Adrenal gland (tissue), 5 donors: ENCODE data around the gene PPP2R2D.

Experiments used
- POLR2A ChIP-seq, 2 donors: fragments of 450-650 bp; IDR thresholded peaks; one replicate each; pipeline ENCODE4 v1.6.1; 2017; ENCODE audit warnings: antibody characterized with exemption in 2 of 2, mild to moderate bottlenecking in 2 of 2, moderate library complexity in 1 of 2
- TF ChIP-seq, protein P1 (sequence below), 6 experiments: fragments of 450-650 bp in 4 of 6; fragments of 200-600 bp in 2 of 6; sonication (generic) in 1 of 6; IDR thresholded peaks; 1 replicate in 5 of 6; 2 replicates in 1 of 6; pipeline versions ENCODE4 v1.5.1 to v1.8.0; 2016 to 2021; ENCODE audit warnings: antibody characterized with exemption in 6 of 6, mild to moderate bottlenecking in 2 of 6, moderate library complexity in 1 of 6
- donor health status: DM: no; HTN: no; CAD: no.

DNA sequence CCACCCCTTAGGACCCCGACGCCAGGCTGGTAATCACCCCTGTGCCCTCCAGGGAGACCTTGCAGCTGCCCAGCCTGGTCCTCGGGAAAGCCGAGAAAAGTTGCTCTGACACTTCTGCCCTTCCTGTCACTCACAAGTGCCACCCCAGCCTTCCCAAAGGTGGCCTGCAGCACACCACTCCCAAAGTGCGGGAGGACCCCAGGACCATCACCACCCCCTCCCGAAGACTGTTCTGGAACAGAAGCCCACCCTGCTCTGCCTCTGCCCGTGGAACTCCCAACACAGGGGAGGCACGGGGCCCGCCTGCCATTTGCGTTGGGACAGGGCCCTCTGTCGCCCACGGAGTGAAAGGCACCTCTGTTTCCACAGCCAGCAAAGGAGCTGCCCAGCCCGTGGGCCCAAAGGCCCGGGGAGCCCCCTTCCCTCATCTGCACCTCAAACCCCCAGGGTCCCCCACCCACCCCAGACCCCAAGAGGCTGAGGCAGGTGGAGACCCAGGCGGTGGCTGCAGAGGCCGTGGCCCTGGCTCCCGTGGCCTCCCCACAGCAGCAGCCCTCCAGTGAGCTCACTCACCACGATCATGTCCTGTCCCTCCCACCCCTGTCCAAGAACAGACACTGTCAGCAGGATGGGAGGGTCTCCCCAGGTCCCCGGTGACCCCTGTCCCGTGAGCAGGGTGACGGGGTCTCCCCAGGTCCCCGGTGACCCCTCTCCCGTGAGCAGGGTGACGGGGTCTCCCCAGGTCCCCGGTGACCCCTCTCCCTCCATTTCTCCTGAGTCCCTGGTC, 47.8 kb upstream of the PPP2R2D start:
- TF ChIP-seq, protein P1, sequence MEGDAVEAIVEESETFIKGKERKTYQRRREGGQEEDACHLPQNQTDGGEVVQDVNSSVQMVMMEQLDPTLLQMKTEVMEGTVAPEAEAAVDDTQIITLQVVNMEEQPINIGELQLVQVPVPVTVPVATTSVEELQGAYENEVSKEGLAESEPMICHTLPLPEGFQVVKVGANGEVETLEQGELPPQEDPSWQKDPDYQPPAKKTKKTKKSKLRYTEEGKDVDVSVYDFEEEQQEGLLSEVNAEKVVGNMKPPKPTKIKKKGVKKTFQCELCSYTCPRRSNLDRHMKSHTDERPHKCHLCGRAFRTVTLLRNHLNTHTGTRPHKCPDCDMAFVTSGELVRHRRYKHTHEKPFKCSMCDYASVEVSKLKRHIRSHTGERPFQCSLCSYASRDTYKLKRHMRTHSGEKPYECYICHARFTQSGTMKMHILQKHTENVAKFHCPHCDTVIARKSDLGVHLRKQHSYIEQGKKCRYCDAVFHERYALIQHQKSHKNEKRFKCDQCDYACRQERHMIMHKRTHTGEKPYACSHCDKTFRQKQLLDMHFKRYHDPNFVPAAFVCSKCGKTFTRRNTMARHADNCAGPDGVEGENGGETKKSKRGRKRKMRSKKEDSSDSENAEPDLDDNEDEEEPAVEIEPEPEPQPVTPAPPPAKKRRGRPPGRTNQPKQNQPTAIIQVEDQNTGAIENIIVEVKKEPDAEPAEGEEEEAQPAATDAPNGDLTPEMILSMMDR (IDR thresholded peaks at IDR 0.05), result no peak
- TF ChIP-seq POLR2A (IDR thresholded peaks at IDR 0.05), result no peak
